Measurements from ENCODE around the gene PPA1.
"Not testable (repeated sequence)": the region's sequence is repeated elsewhere in the genome, so short reads cannot be mapped to it uniquely, and the experiment has no call there.

PPA1 gene

GRCh38 chr10:70193391-70193844, 39.8 kb downstream of the PPA1 start:
- Histone ChIP-seq H3K27me3 (ENCODE audit: control insufficient read depth, insufficient read depth, low read length) (no peaks in the 10 kb centered on the region), H3K4me1 (ENCODE audit: control insufficient read depth, insufficient read depth, low read length) (no peaks in the 10 kb centered on the region), H3K4me3 (ENCODE audit: low read depth, low read length) (no peak overlapping the region), H3K36me3 (ENCODE audit: control insufficient read depth, insufficient read depth, low read length) (peaks cover 4% of the 10 kb centered on the region), H3K9me3 (ENCODE audit: control insufficient read depth, insufficient read depth, low read length) (no peaks in the 10 kb centered on the region), H3K9ac (ENCODE audit: low read depth, low read length) (no peak overlapping the region)

GRCh38 chr10:70192326-70192968, 40.8 kb downstream of the PPA1 start:
- no peaks in the 10 kb centered on the region for H3K36me3 ChIP-seq (ENCODE audit: control insufficient read depth, insufficient read depth, low read length)
- no peaks in the 10 kb centered on the region for H3K4me1 ChIP-seq (ENCODE audit: control insufficient read depth, insufficient read depth, low read length)
- H3K9ac ChIP-seq (ENCODE audit: low read depth, low read length) = no peak overlapping the region
- no peak overlapping the region for H3K4me3 ChIP-seq (ENCODE audit: low read depth, low read length)
- no peaks in the 10 kb centered on the region for H3K27me3 ChIP-seq (ENCODE audit: control insufficient read depth, insufficient read depth, low read length)
- no peaks in the 10 kb centered on the region for H3K9me3 ChIP-seq (ENCODE audit: control insufficient read depth, insufficient read depth, low read length)

DNA sequence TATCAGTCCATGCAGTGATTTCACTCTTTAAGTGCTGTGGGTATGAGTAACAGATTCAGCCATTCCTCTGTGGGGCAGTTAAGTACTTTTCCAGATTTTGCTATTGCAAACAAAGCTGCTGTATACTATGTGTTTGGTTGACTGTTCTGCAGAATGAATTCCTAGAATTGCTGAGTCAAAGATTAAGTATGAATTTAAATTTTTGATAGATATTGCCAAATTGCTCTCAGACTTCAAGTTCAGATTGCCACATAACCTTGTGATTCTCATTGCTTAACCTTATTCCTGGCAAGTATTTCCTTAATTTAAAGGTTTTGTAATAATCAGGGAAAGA, 41.3 kb downstream of the PPA1 start:
- Histone ChIP-seq H3K9me3 (ENCODE audit: control insufficient read depth, insufficient read depth, low read length) (no peaks in the 10 kb centered on the region), H3K4me1 (ENCODE audit: control insufficient read depth, insufficient read depth, low read length) (no peaks in the 10 kb centered on the region), H3K9ac (ENCODE audit: low read depth, low read length) (no peak overlapping the region), H3K36me3 (ENCODE audit: control insufficient read depth, insufficient read depth, low read length) (no peaks in the 10 kb centered on the region), H3K4me3 (ENCODE audit: low read depth, low read length) (no peak overlapping the region), H3K27me3 (ENCODE audit: control insufficient read depth, insufficient read depth, low read length) (no peaks in the 10 kb centered on the region)

DNA sequence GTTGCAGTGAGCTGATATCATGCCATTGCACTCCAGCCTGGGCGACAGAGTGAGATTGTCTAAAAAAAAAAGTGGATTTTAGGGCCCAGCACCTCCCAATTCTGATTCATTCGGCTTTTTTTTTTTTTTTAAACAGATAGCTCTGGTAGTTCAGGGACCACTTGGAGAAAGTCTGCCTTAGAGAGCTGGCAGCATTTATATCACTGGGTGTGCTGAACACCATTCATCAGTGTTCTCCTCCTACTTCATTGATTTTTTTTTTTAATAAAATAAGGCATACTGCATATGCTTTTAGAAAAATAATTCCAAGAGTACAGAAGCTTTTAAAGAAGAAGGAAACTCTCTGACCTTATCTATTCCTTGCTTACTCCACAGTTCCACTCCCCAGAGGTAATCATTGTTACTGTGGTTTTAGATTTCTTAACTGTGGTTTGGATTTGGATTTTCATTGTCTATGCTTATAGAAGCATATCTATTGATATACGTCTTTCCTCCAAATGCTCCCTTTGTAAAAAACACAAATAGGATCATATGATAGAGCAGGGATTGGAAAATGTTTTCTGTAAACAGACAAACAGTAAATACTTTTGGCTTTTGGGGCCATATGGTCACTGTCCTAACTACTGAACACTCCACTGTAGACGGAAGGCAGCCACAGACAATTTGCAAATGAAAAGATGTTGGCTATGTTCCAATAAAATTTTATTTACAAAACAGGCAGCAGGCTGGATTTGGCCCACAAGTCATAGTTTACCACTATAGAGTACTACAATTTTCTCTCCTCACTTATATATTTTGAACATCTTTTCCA, 41.9 kb downstream of the PPA1 start:
- no peaks in the 10 kb centered on the region for H3K27me3 ChIP-seq (ENCODE audit: control insufficient read depth, insufficient read depth, low read length)
- H3K9me3 ChIP-seq (ENCODE audit: control insufficient read depth, insufficient read depth, low read length) = no peaks in the 10 kb centered on the region
- no peaks in the 10 kb centered on the region for H3K36me3 ChIP-seq (ENCODE audit: control insufficient read depth, insufficient read depth, low read length)
- no peak overlapping the region for H3K9ac ChIP-seq (ENCODE audit: low read depth, low read length)
- H3K4me1 ChIP-seq (ENCODE audit: control insufficient read depth, insufficient read depth, low read length) = no peaks in the 10 kb centered on the region
- H3K4me3 ChIP-seq (ENCODE audit: low read depth, low read length) = no peak overlapping the region

GRCh38 chr10:70190581-70190980, 42.6 kb downstream of the PPA1 start:
- no peaks in the 10 kb centered on the region for H3K27me3 ChIP-seq (ENCODE audit: control insufficient read depth, insufficient read depth, low read length)
- no peak overlapping the region for H3K4me3 ChIP-seq (ENCODE audit: low read depth, low read length)
- H3K4me1 ChIP-seq (ENCODE audit: control insufficient read depth, insufficient read depth, low read length) = no peaks in the 10 kb centered on the region
- H3K36me3 ChIP-seq (ENCODE audit: control insufficient read depth, insufficient read depth, low read length) = no peaks in the 10 kb centered on the region
- no peak overlapping the region for H3K9ac ChIP-seq (ENCODE audit: low read depth, low read length)
- H3K9me3 ChIP-seq (ENCODE audit: control insufficient read depth, insufficient read depth, low read length) = no peaks in the 10 kb centered on the region

DNA sequence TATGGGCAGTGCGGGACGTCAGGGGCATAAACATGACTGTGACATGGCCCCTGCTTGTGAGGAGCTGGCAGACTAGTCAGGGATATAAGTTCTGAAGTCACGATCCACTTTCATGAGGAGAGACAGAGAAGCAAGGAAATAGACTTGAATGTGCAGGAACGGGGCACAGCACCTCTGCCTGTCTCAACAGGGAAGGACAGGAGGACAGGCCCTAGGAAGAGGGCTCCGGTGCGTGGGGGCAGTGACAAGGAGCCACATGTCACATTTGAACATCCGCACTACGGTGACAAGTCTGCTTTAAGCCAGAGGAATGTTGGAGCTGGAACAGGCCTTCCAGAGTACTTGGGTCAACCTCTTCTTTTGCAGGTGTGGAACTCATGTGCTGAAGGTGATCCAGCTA, 43.1 kb downstream of the PPA1 start:
- no peaks in the 10 kb centered on the region for H3K4me1 ChIP-seq (ENCODE audit: control insufficient read depth, insufficient read depth, low read length)
- no peaks in the 10 kb centered on the region for H3K9me3 ChIP-seq (ENCODE audit: control insufficient read depth, insufficient read depth, low read length)
- H3K9ac ChIP-seq (ENCODE audit: low read depth, low read length) = no peak overlapping the region
- no peaks in the 10 kb centered on the region for H3K36me3 ChIP-seq (ENCODE audit: control insufficient read depth, insufficient read depth, low read length)
- H3K27me3 ChIP-seq (ENCODE audit: control insufficient read depth, insufficient read depth, low read length) = no peaks in the 10 kb centered on the region
- H3K4me3 ChIP-seq (ENCODE audit: low read depth, low read length) = no peak overlapping the region

- no peak overlapping the region for H3K9ac ChIP-seq (ENCODE audit: low read depth, low read length)
- H3K36me3 ChIP-seq (ENCODE audit: control insufficient read depth, insufficient read depth, low read length) = no peaks in the 10 kb centered on the region
- H3K9me3 ChIP-seq (ENCODE audit: control insufficient read depth, insufficient read depth, low read length) = no peaks in the 10 kb centered on the region
- H3K27me3 ChIP-seq (ENCODE audit: control insufficient read depth, insufficient read depth, low read length) = no peaks in the 10 kb centered on the region
- no peak overlapping the region for H3K4me3 ChIP-seq (ENCODE audit: low read depth, low read length)
- H3K4me1 ChIP-seq (ENCODE audit: control insufficient read depth, insufficient read depth, low read length) = no peaks in the 10 kb centered on the region
Observed at GRCh38 chr10:70188768-70189167, 44.5 kb downstream of the PPA1 start.

- Histone ChIP-seq H3K4me1 (ENCODE audit: control insufficient read depth, insufficient read depth, low read length) (no peaks in the 10 kb centered on the region), H3K36me3 (ENCODE audit: control insufficient read depth, insufficient read depth, low read length) (no peaks in the 10 kb centered on the region), H3K4me3 (ENCODE audit: low read depth, low read length) (no peak overlapping the region), H3K9ac (ENCODE audit: low read depth, low read length) (no peak overlapping the region), H3K27me3 (ENCODE audit: control insufficient read depth, insufficient read depth, low read length) (no peaks in the 10 kb centered on the region), H3K9me3 (ENCODE audit: control insufficient read depth, insufficient read depth, low read length) (no peaks in the 10 kb centered on the region)
Observed at GRCh38 chr10:70186571-70186970, 46.7 kb downstream of the PPA1 start.

GRCh38 chr10:70186090-70186489, 47.1 kb downstream of the PPA1 start:
- no peak overlapping the region for H3K4me3 ChIP-seq (ENCODE audit: low read depth, low read length)
- no peaks in the 10 kb centered on the region for H3K9me3 ChIP-seq (ENCODE audit: control insufficient read depth, insufficient read depth, low read length)
- H3K9ac ChIP-seq (ENCODE audit: low read depth, low read length) = no peak overlapping the region
- no peaks in the 10 kb centered on the region for H3K36me3 ChIP-seq (ENCODE audit: control insufficient read depth, insufficient read depth, low read length)
- H3K4me1 ChIP-seq (ENCODE audit: control insufficient read depth, insufficient read depth, low read length) = no peaks in the 10 kb centered on the region
- no peaks in the 10 kb centered on the region for H3K27me3 ChIP-seq (ENCODE audit: control insufficient read depth, insufficient read depth, low read length)

DNA sequence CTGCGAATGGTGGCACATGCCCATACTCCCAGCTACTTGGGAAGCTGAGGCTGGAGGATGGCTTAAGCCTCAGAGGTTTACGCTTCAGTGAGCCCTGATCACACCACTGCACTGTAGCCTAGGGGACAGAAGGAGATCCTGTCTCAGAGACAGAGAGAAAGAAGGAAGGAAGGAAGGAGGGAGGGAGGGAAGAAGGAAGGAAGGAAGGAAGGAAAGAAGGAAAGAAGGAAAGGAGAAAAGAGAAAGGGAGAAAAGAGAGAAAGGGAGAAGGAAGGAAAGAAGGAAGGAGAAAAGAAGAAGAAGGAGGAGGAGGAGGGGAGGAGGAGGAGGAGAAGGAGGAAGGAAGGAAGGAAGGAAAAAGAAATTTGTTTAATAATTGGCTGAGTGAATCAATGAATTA, 49.9 kb downstream of the PPA1 start:
- Histone ChIP-seq H3K4me3 (ENCODE audit: low read depth, low read length) (no peak overlapping the region), H3K27me3 (ENCODE audit: control insufficient read depth, insufficient read depth, low read length) (no peaks in the 10 kb centered on the region), H3K36me3 (ENCODE audit: control insufficient read depth, insufficient read depth, low read length) (no peaks in the 10 kb centered on the region), H3K4me1 (ENCODE audit: control insufficient read depth, insufficient read depth, low read length) (no peaks in the 10 kb centered on the region), H3K9me3 (ENCODE audit: control insufficient read depth, insufficient read depth, low read length) (no peaks in the 10 kb centered on the region), H3K9ac (ENCODE audit: low read depth, low read length) (no peak overlapping the region)

DNA sequence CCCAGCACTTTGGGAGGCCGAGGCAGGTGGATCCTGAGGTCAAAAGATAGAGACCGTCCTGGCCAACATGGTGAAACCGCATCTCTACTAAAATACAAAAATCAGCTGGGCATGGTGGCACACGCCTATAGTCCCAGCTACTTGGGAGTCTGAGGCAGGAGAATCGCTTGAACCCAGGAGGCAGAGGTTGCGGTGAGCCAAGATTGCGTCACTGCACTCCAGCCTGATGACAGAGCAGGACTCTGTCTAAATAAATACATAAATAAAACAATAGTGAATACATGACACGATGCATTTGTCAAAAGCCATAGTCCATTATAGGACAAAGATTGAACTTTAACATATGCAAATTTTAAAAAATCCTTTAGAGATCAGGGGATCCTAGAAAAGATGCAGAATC, 54.0 kb downstream of the PPA1 start:
- not testable (repeated sequence) for H3K9ac ChIP-seq (ENCODE audit: low read depth, low read length); H3K4me1 ChIP-seq (ENCODE audit: control insufficient read depth, insufficient read depth, low read length); H3K27me3 ChIP-seq (ENCODE audit: control insufficient read depth, insufficient read depth, low read length)

GRCh38 chr10:70178139-70178725, 55.0 kb downstream of the PPA1 start:
- H3K27me3 ChIP-seq (ENCODE audit: control insufficient read depth, insufficient read depth, low read length) = no peaks in the 10 kb centered on the region
- no peak overlapping the region for H3K9ac ChIP-seq (ENCODE audit: low read depth, low read length)
- no peak overlapping the region for H3K4me3 ChIP-seq (ENCODE audit: low read depth, low read length)
- H3K4me1 ChIP-seq (ENCODE audit: control insufficient read depth, insufficient read depth, low read length) = no peaks in the 10 kb centered on the region
- H3K9me3 ChIP-seq (ENCODE audit: control insufficient read depth, insufficient read depth, low read length) = no peaks in the 10 kb centered on the region
- H3K36me3 ChIP-seq (ENCODE audit: control insufficient read depth, insufficient read depth, low read length) = no peaks in the 10 kb centered on the region

More for the DNA sequence above, 54.0 kb downstream of the PPA1 start:
- not testable (repeated sequence) for H3K36me3 ChIP-seq (ENCODE audit: control insufficient read depth, insufficient read depth, low read length); H3K4me3 ChIP-seq (ENCODE audit: low read depth, low read length); H3K9me3 ChIP-seq (ENCODE audit: control insufficient read depth, insufficient read depth, low read length)

All from iPS-15b (cell line).